Smooth muscle cell (in vitro differentiated cells): ENCODE results near the gene TCFL5. TPM values are rescaled to one million over a fixed set of nuclear protein-coding genes. Genes with fewer than 3 reads are reported as not detected.

ENCODE experiments used
- DNase-seq: peaks from one replicate; lab custom pipeline; 2025; ENCODE audit not compliant: unreplicated experiment; lab: John Stamatoyannopoulos, UW
- H2AFZ ChIP-seq: fragments of 200-600 bp; sonication (generic); 2 replicates; pipeline ENCODE4 v1.6.0; 2016; ENCODE audit warnings: antibody characterized with exemption, low read depth, mild to moderate bottlenecking
- H3F3A ChIP-seq: fragments of 200-600 bp; sonication (generic); 2 replicates; pipeline ENCODE4 v1.6.0; 2017; ENCODE audit warnings: antibody characterized with exemption, low read depth
- H3K27ac ChIP-seq: fragments of 200-600 bp; sonication (generic); 2 replicates; pipeline ENCODE4 v1.5.1; 2016; ENCODE audit warnings: low read depth, mild to moderate bottlenecking
- H3K27me3 ChIP-seq: fragments of 200-600 bp; sonication (generic); 2 replicates; pipeline ENCODE4 v1.6.1; 2016; ENCODE audit warnings: low read depth, mild to moderate bottlenecking
- H3K36me3 ChIP-seq: fragments of 200-600 bp; sonication (generic); 2 replicates; pipeline ENCODE4 v1.5.1; 2016; ENCODE audit warnings: low read depth
- H3K4me1 ChIP-seq: fragments of 200-600 bp; sonication (generic); 2 replicates; pipeline ENCODE4 v1.5.1; 2016; ENCODE audit warnings: low read depth
- H3K4me2 ChIP-seq: fragments of 200-600 bp; sonication (generic); 2 replicates; pipeline ENCODE4 v1.6.0; 2016; ENCODE audit warnings: mild to moderate bottlenecking
- H3K4me3 ChIP-seq: fragments of 200-600 bp; sonication (generic); 2 replicates; pipeline ENCODE4 v1.5.1; 2016; ENCODE audit warnings: mild to moderate bottlenecking
- H3K79me2 ChIP-seq: fragments of 200-600 bp; sonication (generic); 2 replicates; pipeline ENCODE4 v1.6.0; 2016; ENCODE audit warnings: low read depth, mild to moderate bottlenecking
- H3K9ac ChIP-seq: fragments of 200-600 bp; sonication (generic); 2 replicates; pipeline ENCODE4 v1.6.0; 2016; ENCODE audit warnings: low read depth
- H3K9me3 ChIP-seq: fragments of 200-600 bp; sonication (generic); replicated peaks from 2 replicates; pipeline ENCODE4 v1.5.1; 2016; ENCODE audit warnings: low read depth
- H4K20me1 ChIP-seq: fragments of 200-600 bp; sonication (generic); 2 replicates; pipeline ENCODE4 v1.6.0; 2016; ENCODE audit warnings: low read depth
- CTCF ChIP-seq: fragments of 200-600 bp; sonication (generic); IDR thresholded peaks from 2 replicates; pipeline ENCODE4 v1.5.1; 2017; ENCODE audit warnings: borderline replicate concordance, mild to moderate bottlenecking, antibody characterized with exemption; ENCODE audit not compliant: insufficient read depth, poor library complexity, severe bottlenecking
- WGBS: methylation state at CpG from one replicate; pipeline ENCODE4 v1.1.7; 2016; ENCODE audit warnings: low lambda C conversion rate; 5-methylcytosine and 5-hydroxymethylcytosine counted together
- polyA plus RNA-seq: library from polyadenylated mRNA; unstranded; fragments of >200 nt; fragmentation: Nextera tagmentation; extraction: Ambion mirVana; gene quantifications from 2 replicates; pipeline ENCODE4 v1.2.1, GENCODE V29; 2016
- total RNA-seq: library from RNA; depleted of rRNA; stranded (reverse); fragments of >200 nt; gene quantifications from 2 replicates; pipeline ENCODE4 v1.2.3, GENCODE V29; 2014

TCFL5 gene
- total and polyA plus RNA-seq, 2 experiments from 2014 or later, result 9.5 to 12.5 TPM

DNA sequence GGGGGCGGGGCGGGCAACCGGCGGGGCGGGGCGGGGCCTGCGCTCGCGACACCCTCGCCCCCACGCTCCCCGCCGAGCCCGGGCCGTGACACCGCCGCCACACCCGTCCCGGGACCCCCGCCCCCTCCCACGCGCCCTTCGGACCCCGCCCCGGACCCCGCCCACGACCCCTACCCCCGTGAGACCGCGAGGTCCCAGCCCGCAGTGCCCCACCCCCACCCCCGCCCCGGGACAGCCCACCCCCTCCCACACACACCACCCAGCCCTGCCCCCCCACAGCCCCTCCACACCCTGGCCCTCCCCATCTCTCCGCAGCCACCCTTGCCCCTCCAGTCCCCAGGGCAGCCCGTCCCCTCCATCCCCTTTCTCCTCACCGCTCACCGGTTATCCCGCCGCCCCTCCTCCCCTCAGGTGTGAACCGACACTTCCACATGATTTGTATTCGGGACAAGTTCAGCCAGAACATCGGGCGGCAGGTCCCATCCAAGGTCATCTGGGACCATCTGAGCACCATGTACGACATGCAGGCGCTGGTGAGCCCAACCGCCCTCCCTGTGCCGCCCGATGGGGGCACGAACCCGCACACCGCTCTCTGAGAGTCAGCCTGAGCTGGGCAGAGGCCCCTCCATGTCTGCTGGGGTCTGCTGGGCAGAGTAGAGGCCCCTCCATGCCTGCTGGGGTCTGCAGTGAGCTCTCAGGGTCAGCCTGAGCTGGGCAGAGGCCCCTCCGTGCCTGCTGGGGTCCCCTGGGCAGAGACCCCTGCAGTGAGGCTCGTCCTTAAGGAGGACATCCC, 64.7 kb downstream of the TCFL5 start:
- peaks cover 19% of the 10 kb centered on the region for H3F3A ChIP-seq
- peak overlapping the region; percentile 97 for H3K4me2 ChIP-seq
- H3K4me1 ChIP-seq, result peaks cover 10% of the 10 kb centered on the region
- H3K4me3 ChIP-seq, result peak overlapping the region; percentile 77
- WGBS, result 56% methylated on average over 20 of the region's 53 CpGs
- no peak for TF ChIP-seq CTCF
- H4K20me1 ChIP-seq, result peaks cover 13% of the 10 kb centered on the region
- H3K27ac ChIP-seq, result no peak overlapping the region
- H3K27me3 ChIP-seq, result no peaks in the 10 kb centered on the region
- H3K36me3 ChIP-seq, result no peaks in the 10 kb centered on the region
- H2AFZ ChIP-seq, result no peak overlapping the region
- peak overlapping the region; percentile 47 for H3K9ac ChIP-seq
- no peaks in the 10 kb centered on the region for H3K79me2 ChIP-seq
- DNase-seq, result no peak
- H3K9me3 ChIP-seq, result no peaks in the 10 kb centered on the region

DNA sequence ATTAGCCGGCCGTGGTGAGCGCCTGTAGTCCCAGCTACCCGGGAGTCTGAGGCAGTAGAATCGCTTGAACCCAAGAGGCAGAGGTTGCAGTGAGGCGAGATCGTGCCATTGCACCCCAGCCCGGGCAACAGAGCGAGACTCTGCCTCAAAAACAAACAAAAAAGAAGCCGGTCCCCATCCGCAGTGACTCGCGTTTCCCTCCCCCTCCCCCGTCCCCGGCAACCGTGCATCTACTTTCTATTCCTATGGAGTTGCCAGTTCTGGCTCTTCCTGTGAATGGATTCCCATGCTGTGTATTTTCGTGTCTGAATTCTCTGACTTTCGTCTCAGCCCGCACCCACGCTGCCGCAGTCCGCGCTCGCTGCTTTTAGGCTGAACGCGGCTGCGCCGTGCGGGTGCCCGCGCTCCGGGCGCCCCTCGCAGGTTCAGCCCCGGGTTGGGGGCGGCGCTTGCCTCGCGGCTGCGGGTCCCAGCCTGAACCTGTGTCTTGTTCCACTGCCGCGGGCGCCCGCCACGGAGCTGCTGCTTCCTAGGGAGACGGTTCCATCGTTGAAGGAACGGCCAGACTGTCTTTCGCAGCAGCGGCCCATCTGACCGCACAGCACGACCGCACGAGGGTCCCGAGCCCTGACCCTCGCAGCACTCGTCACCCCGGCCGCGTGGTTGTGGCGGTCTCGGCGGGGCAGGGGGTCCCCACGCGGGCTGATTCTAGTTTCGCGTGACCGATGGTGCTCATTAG, 66.4 kb downstream of the TCFL5 start:
- Histone ChIP-seq H3F3A (peaks cover 19% of the 10 kb centered on the region), H3K27me3 (no peaks in the 10 kb centered on the region), H3K4me1 (peaks cover 10% of the 10 kb centered on the region), H3K36me3 (no peaks in the 10 kb centered on the region), H4K20me1 (peaks cover 12% of the 10 kb centered on the region), H3K27ac (peak overlapping the region; percentile 82), H3K79me2 (no peaks in the 10 kb centered on the region), H3K4me2 (peak overlapping the region; percentile 97), H3K4me3 (peak overlapping the region; percentile 77), H3K9ac (peak overlapping the region; percentile 56), H2AFZ (peak overlapping the region; percentile 92), H3K9me3 (no peaks in the 10 kb centered on the region)
- 1% methylated on average over 66 of the region's 68 CpGs for WGBS
- peak; percentile 42 for DNase-seq
- no peak for TF ChIP-seq CTCF

- no peak for TF ChIP-seq CTCF
- Histone ChIP-seq H3K9me3 (no peaks in the 10 kb centered on the region), H3K79me2 (no peaks in the 10 kb centered on the region), H3K27me3 (no peaks in the 10 kb centered on the region), H3K36me3 (no peaks in the 10 kb centered on the region), H3K9ac (peak overlapping the region; percentile 56), H2AFZ (peak overlapping the region; percentile 92), H3K4me3 (peak overlapping the region; percentile 77), H4K20me1 (peaks cover 5% of the 10 kb centered on the region), H3F3A (peaks cover 19% of the 10 kb centered on the region), H3K4me2 (peak overlapping the region; percentile 97), H3K4me1 (peaks cover 10% of the 10 kb centered on the region), H3K27ac (peak overlapping the region; percentile 87)
- 4% methylated on average over 58 of the region's 69 CpGs for WGBS
- DNase-seq, result peak; percentile 99
These were observed 67.5 kb downstream of the TCFL5 start for GRCh38 chr20:62794007-62794724.
